Nephron progenitor cell (in vitro differentiated cells): ENCODE results near the gene NCR3LG1.
A peak's percentile ranks its signal among the peaks of the same experiment; 100 is the strongest.

Source experiments
- DNase-seq: peaks from one replicate; pipeline ENCODE4 v3.0.0; 2021
- H3K27ac Mint-ChIP-seq: 2 replicates; pipeline ENCODE4 v1.8.0; 2021; ENCODE audit warnings: mild to moderate bottlenecking, moderate library complexity, mixed read lengths
- H3K27me3 Mint-ChIP-seq: 2 replicates; pipeline ENCODE4 v1.8.0; 2021; ENCODE audit warnings: mild to moderate bottlenecking, low read depth, mixed read lengths; ENCODE audit not compliant: poor library complexity
- H3K36me3 Mint-ChIP-seq: 2 replicates; pipeline ENCODE4 v1.8.0; 2021; ENCODE audit warnings: low read depth, mixed read lengths
- H3K4me1 Mint-ChIP-seq: 2 replicates; pipeline ENCODE4 v1.8.0; 2021; ENCODE audit warnings: mixed read lengths
- H3K4me3 Mint-ChIP-seq: 2 replicates; pipeline ENCODE4 v1.8.0; 2021; ENCODE audit warnings: mild to moderate bottlenecking, moderate library complexity, mixed read lengths
- H3K9me3 Mint-ChIP-seq: 2 replicates; pipeline ENCODE4 v1.8.0; 2021; ENCODE audit warnings: mild to moderate bottlenecking, moderate library complexity, mixed read lengths
- TF ChIP-seq, protein P1 (sequence below): fragments of 200-600 bp; sonication (generic); IDR thresholded peaks from 2 replicates; pipeline ENCODE4 v1.5.0; 2021; ENCODE audit warnings: antibody characterized with exemption

The NCR3LG1 gene

DNA sequence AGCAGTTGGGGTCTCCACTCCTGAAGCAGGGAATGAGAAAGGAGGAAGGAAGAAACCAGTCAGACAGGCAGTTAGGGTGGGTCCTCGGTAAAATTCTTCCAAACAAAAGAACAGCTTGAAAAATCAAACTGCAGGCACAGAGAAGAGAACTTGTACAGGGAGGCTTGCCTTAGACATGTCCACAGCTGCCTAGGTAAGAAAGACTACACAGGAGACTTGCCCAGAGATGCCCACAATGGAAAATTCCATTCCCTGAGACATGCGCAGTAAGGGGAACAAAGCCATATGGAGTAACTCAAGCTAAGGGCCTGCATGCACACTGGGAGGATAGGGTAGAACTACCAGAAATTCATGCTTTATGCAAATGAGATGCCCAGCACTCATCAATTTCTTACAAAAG, 27.1 kb downstream of the NCR3LG1 start:
- no peak overlapping the region for H3K4me3 Mint-ChIP-seq
- peaks cover 36% of the 10 kb centered on the region for H3K9me3 Mint-ChIP-seq
- H3K27ac Mint-ChIP-seq, result no peak overlapping the region
- peaks cover 14% of the 10 kb centered on the region for H3K36me3 Mint-ChIP-seq
- DNase-seq, result no peak
- TF ChIP-seq, protein P1, sequence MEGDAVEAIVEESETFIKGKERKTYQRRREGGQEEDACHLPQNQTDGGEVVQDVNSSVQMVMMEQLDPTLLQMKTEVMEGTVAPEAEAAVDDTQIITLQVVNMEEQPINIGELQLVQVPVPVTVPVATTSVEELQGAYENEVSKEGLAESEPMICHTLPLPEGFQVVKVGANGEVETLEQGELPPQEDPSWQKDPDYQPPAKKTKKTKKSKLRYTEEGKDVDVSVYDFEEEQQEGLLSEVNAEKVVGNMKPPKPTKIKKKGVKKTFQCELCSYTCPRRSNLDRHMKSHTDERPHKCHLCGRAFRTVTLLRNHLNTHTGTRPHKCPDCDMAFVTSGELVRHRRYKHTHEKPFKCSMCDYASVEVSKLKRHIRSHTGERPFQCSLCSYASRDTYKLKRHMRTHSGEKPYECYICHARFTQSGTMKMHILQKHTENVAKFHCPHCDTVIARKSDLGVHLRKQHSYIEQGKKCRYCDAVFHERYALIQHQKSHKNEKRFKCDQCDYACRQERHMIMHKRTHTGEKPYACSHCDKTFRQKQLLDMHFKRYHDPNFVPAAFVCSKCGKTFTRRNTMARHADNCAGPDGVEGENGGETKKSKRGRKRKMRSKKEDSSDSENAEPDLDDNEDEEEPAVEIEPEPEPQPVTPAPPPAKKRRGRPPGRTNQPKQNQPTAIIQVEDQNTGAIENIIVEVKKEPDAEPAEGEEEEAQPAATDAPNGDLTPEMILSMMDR, result no peak
- no peaks in the 10 kb centered on the region for H3K4me1 Mint-ChIP-seq
- H3K27me3 Mint-ChIP-seq, result peaks cover 12% of the 10 kb centered on the region

DNA sequence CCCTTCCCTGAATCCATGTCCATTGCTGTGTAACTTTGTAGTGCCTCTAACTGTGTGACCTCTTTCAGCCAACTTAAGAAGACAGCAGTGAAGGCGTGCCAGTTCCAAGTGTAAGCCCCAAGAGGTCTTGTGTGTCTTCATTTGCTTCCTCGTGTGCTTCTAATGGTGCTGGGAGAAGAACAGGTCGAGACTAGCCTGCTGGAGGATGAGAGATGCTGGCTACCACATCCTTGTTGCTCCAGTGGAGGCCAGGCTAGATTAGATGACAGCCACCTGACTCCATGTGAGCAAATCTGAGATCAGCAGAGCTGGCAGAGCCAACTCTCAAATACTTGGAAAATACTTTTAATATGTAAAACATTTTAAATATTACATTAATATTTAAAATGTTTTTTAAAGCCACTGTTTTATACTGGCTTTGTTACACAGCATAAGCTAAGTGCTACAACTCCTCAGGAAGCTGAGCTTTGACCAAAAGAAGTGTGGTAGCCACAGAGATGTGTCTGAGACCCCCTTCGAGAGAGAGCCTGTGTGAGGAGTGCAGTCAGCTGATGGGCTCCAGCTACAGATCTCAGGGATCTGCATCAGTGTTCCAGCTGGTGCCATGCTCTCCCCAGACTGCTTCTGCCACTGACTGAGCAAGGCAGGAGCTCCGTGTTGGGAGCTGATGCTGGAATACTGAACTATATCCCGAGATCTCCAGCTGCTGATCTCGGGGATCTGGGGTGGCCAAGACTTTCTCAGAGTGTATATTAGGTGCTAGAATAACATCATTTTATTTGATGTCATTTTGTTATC, 28.0 kb downstream of the NCR3LG1 start:
- peak overlapping the region; percentile 26 for H3K27ac Mint-ChIP-seq
- H3K36me3 Mint-ChIP-seq, result peaks cover 11% of the 10 kb centered on the region
- TF ChIP-seq, protein P1, result no peak
- peaks cover 3% of the 10 kb centered on the region for H3K4me1 Mint-ChIP-seq
- H3K4me3 Mint-ChIP-seq, result no peak overlapping the region
- peaks cover 14% of the 10 kb centered on the region for H3K27me3 Mint-ChIP-seq
- no peak for DNase-seq
- H3K9me3 Mint-ChIP-seq, result peaks cover 27% of the 10 kb centered on the region

DNA sequence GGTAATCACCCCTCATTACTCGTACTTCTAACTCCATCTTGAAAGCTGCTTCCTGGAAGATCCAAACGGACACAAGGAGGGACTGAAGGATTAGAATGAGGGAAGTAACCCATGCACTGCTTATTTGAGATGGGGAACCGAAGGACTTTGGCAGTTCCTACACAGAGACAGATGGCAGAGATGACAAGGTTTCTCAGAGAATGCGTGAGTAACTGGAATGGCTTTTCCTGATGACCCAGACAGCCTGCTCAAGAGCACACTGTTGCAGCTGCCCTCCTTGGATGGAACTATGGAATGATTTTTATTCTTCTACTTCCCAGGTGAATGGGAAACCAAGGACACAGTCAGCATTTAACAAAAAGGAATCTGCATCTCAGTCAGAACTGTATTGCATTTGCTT, 29.6 kb downstream of the NCR3LG1 start:
- Mint-ChIP-seq H3K9me3 (peaks cover 21% of the 10 kb centered on the region), H3K27ac (no peak overlapping the region), H3K4me3 (no peak overlapping the region), H3K27me3 (peaks cover 14% of the 10 kb centered on the region), H3K36me3 (peaks cover 11% of the 10 kb centered on the region), H3K4me1 (peaks cover 14% of the 10 kb centered on the region)
- TF ChIP-seq, protein P1, result no peak
- no peak for DNase-seq

DNA sequence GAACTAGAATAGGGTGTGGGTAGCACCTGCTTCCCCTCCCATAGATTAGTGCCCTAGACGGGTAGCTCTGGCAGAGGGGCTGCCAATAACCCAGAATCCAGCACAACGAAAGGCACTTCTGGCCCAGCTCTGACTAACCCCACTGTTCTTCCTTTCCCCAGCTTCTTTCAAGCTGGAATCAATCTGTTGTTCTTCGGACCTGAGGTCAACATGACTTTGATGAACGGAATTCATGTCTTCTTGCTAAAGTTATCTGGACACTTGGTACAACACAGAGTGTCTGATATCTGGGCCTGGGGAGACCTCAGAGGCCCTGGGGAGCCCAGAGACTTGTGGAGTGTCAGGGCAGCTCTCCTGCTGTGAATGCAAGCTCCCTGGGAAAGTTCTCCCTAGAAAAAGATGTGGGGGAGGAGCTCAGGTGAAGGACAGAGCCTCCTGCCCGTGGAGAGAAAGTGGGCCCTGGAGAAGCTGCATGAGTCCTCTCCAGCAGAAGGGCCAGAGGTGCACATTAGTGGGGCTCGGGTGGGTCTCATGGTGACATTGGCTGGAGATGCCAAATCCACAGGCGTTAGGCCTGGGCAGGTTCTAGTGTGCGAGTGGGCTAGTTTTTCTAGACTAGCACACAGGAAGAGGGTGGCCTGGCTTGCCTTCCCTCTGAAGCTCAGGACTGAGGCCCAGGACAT, 30.6 kb downstream of the NCR3LG1 start:
- H3K4me1 Mint-ChIP-seq, result peaks cover 18% of the 10 kb centered on the region
- peaks cover 4% of the 10 kb centered on the region for H3K36me3 Mint-ChIP-seq
- peaks cover 21% of the 10 kb centered on the region for H3K9me3 Mint-ChIP-seq
- H3K4me3 Mint-ChIP-seq, result no peak overlapping the region
- DNase-seq, result no peak
- peaks cover 21% of the 10 kb centered on the region for H3K27me3 Mint-ChIP-seq
- TF ChIP-seq, protein P1, result no peak
- no peak overlapping the region for H3K27ac Mint-ChIP-seq

- peaks cover 18% of the 10 kb centered on the region for H3K4me1 Mint-ChIP-seq
- no peak overlapping the region for H3K4me3 Mint-ChIP-seq
- DNase-seq, result no peak
- peaks cover 10% of the 10 kb centered on the region for H3K9me3 Mint-ChIP-seq
- no peak overlapping the region for H3K27ac Mint-ChIP-seq
- TF ChIP-seq, protein P1, result no peak
- peaks cover 2% of the 10 kb centered on the region for H3K36me3 Mint-ChIP-seq
- H3K27me3 Mint-ChIP-seq, result peaks cover 32% of the 10 kb centered on the region
These were observed 31.9 kb downstream of the NCR3LG1 start for GRCh38 chr11:17383461-17383860.
